GM12878 (cell line): ENCODE results near the gene RFX7. TPM values are rescaled to one million over a fixed set of nuclear protein-coding genes. Genes with fewer than 3 reads are reported as not detected.

Experiments used
- ATAC-seq: fragments of 200-7000 bp; cut with Tn5 transposase; 3 replicates; pipeline ENCODE4 v1.9.1; 2020; ENCODE audit warnings: mild to moderate bottlenecking, moderate library complexity
- BruUV-seq: library from RNA; stranded (reverse); fragments of 400-500 nt; replicated peaks from 2 replicates; lab custom pipeline; 2021; lab: Mats Ljungman, UMichigan
- CTCF ChIA-PET: fragments of 300-600 bp; sonication (Branson Sonifier 250); formaldehyde crosslinking; extraction: SDS; loops from one replicate; lab custom pipeline; 2021; ENCODE audit warnings: inconsistent platforms; lab: Yijun Ruan, JAX
- POLR2A ChIA-PET: fragments of 350-600 bp; formaldehyde crosslinking; extraction: SDS; loops from one replicate; lab custom pipeline; 2021; ENCODE audit warnings: inconsistent platforms; lab: Charles Lee
- RAD21 ChIA-PET: fragments of 300-600 bp; sonication (Branson Sonifier 250); formaldehyde crosslinking; loops from one replicate; lab custom pipeline; 2023; ENCODE audit warnings: antibody characterized with exemption; ENCODE audit not compliant: unreplicated experiment; lab: Charles Lee
- SMC1A ChIA-PET: fragments of 300-600 bp; sonication (Branson Sonifier 250); formaldehyde crosslinking; loops from one replicate; lab custom pipeline; 2023; ENCODE audit not compliant: unreplicated experiment, uncharacterized antibody; lab: Charles Lee
- DNase-seq: peaks from one replicate; pipeline ENCODE4 v3.0.0-alpha.2; 2011; ENCODE audit warnings: low read depth, low spot score
- FAIRE-seq: peaks from 3 replicates; lab custom pipeline; 2011; peaks lifted over from hg19 to GRCh38; lab: Jason Lieb, UNC
- H2AFZ ChIP-seq: 2 replicates; pipeline ENCODE4 v1.6.0; 2011; ENCODE audit warnings: low read depth, low read length, control low read depth; ENCODE audit not compliant: control insufficient read depth
- H3K27ac ChIP-seq: 2 replicates; pipeline ENCODE4 v1.5.1; 2011; ENCODE audit warnings: control low read depth; ENCODE audit not compliant: control insufficient read depth, insufficient read depth
- H3K27me3 ChIP-seq, 2 experiments: replicated peaks in 1 of 2; 2 replicates each; pipeline versions ENCODE4 v1.6.0 to v1.6.1; 2011; ENCODE audit warnings: low read length in 1 of 2; ENCODE audit not compliant: control insufficient read depth in 2 of 2, insufficient read depth in 2 of 2
- H3K36me3 ChIP-seq, 2 experiments: 2 replicates each; pipeline ENCODE4 v1.5.1; 2011; ENCODE audit warnings: low read length in 1 of 2; ENCODE audit not compliant: control insufficient read depth in 2 of 2, insufficient read depth in 2 of 2
- H3K4me1 ChIP-seq: 2 replicates; pipeline ENCODE4 v1.6.1; 2011; ENCODE audit warnings: mild to moderate bottlenecking, low read length, moderate library complexity, mixed read lengths; ENCODE audit not compliant: control insufficient read depth, insufficient read depth
- H3K4me2 ChIP-seq: 2 replicates; pipeline ENCODE4 v1.6.0; 2011; ENCODE audit warnings: control low read depth; ENCODE audit not compliant: control insufficient read depth, insufficient read depth
- H3K4me3 ChIP-seq: fragments of 200-600 bp; sonication (generic); 2 replicates; pipeline ENCODE4 v1.5.1; 2016
- H3K79me2 ChIP-seq: 2 replicates; pipeline ENCODE4 v1.6.0; 2011; ENCODE audit warnings: low read length; ENCODE audit not compliant: control insufficient read depth, insufficient read depth
- H3K9ac ChIP-seq: 2 replicates; pipeline ENCODE4 v1.8.0; 2011; ENCODE audit warnings: low read length, control low read depth, mixed read lengths; ENCODE audit not compliant: control insufficient read depth, insufficient read depth
- H3K9me3 ChIP-seq: replicated peaks from 3 replicates; pipeline ENCODE4 v1.5.1; 2011; ENCODE audit warnings: mild to moderate bottlenecking, low read length; ENCODE audit not compliant: control insufficient read depth, insufficient read depth
- H4K20me1 ChIP-seq: 2 replicates; pipeline ENCODE4 v1.6.0; 2011; ENCODE audit not compliant: control insufficient read depth, insufficient read depth
- ELK1 ChIP-seq: IDR thresholded peaks from 2 replicates; pipeline ENCODE4 v1.6.1; 2012; ENCODE audit warnings: low read depth, low read length, improper control_type of control experiment
- ESRRA ChIP-seq: IDR thresholded peaks from 2 replicates; pipeline ENCODE4 v1.6.1; 2012; ENCODE audit warnings: mild to moderate bottlenecking, low read length, improper control_type of control experiment
- FOXK2 ChIP-seq: fragments of 450-650 bp; IDR thresholded peaks from 2 replicates; pipeline ENCODE4 v1.6.1; 2017; ENCODE audit warnings: mild to moderate bottlenecking, moderate library complexity
- HDGF ChIP-seq: fragments of 450-650 bp; IDR thresholded peaks from 2 replicates; pipeline ENCODE4 v1.6.1; 2016; ENCODE audit warnings: antibody characterized with exemption
- HSF1 ChIP-seq: fragments of 150-350 bp; IDR thresholded peaks from 2 replicates; pipeline ENCODE4 v1.6.1; 2014; ENCODE audit warnings: mild to moderate bottlenecking, low read depth, low read length
- NFIC ChIP-seq: IDR thresholded peaks from 2 replicates; pipeline ENCODE4 v1.6.1; 2012; ENCODE audit warnings: low read depth, mild to moderate bottlenecking, inconsistent platforms, low read length, moderate library complexity
- NFXL1 ChIP-seq: fragments of 450-650 bp; IDR thresholded peaks from 2 replicates; pipeline ENCODE4 v1.6.1; 2017; ENCODE audit warnings: antibody characterized with exemption, mild to moderate bottlenecking, borderline replicate concordance
- POLR2A ChIP-seq: IDR thresholded peaks from 2 replicates; pipeline ENCODE4 v1.6.1; 2011; ENCODE audit warnings: low read depth, mild to moderate bottlenecking, low read length
- SREBF2 ChIP-seq: IDR thresholded peaks from 2 replicates; pipeline ENCODE4 v1.6.1; 2012; ENCODE audit warnings: mild to moderate bottlenecking, low read length
- TCF12 ChIP-seq: IDR thresholded peaks from 2 replicates; pipeline ENCODE4 v1.6.1; 2011; ENCODE audit warnings: low read depth, mild to moderate bottlenecking, low read length
- YY1 ChIP-seq: IDR thresholded peaks from 2 replicates; pipeline ENCODE4 v1.6.1; 2011; ENCODE audit warnings: low read depth, mild to moderate bottlenecking, low read length
- ZNF622 ChIP-seq: fragments of 450-650 bp; IDR thresholded peaks from 2 replicates; pipeline ENCODE4 v1.6.1; 2017; ENCODE audit warnings: mild to moderate bottlenecking, inconsistent platforms
- WGBS: methylation state at CpG from one replicate; pipeline ENCODE4 v1.1.6; 2016; ENCODE audit warnings: low lambda C conversion rate; ENCODE audit not compliant: insufficient replicate concordance, insufficient coverage; ENCODE audit errors: missing lambda C conversion rate; 5-methylcytosine and 5-hydroxymethylcytosine counted together
- in situ Hi-C: fragments of 300-500 bp; cut with MboI; formaldehyde crosslinking; loops from 9 replicates; pipeline ENCODE4 v1.14.3; 2018; ENCODE audit warnings: mixed read lengths
- intact Hi-C: fragments of 100-400 bp; cut with micrococcal nuclease; formaldehyde crosslinking; loops from one replicate; pipeline ENCODE4 v1.14.2; 2022; ENCODE audit not compliant: unreplicated experiment
- polyA plus RNA-seq, 11 experiments: library from polyadenylated mRNA; depleted of rRNA in 4 of 11; unstranded in 6 of 11; stranded (reverse) in 5 of 11; fragments of >200 nt; fragmentation: Nextera tagmentation in 4 of 11; fragmentation: Illumina TruSeq in 1 of 11; extraction: Ambion mirVana in 4 of 11; extraction: Trizol in 1 of 11; gene quantifications; 1 replicate in 1 of 11; 2 replicates in 10 of 11; pipeline versions ENCODE4 v1.2.1 to v1.2.3, GENCODE V29; 2011 to 2016; ENCODE audit warnings: inconsistent platforms in 2 of 11, missing spikeins in 2 of 11, low read depth in 1 of 11
- total RNA-seq, 4 experiments: library from RNA; depleted of rRNA in 3 of 4; stranded (reverse); fragments of >200 nt in 3 of 4; fragmentation: Illumina TruSeq in 1 of 4; extraction: Trizol in 1 of 4; gene quantifications; 2 replicates each; pipeline versions ENCODE4 v1.2.1 to v1.2.3, GENCODE V29; 2013 to 2021
- TF ChIP-seq, protein P1 (sequence below): IDR thresholded peaks from 2 replicates; pipeline ENCODE4 v1.6.1; 2012; ENCODE audit warnings: low read length, inconsistent platforms
- TF ChIP-seq, protein P2 (sequence below): fragments of 450-650 bp; conservative IDR thresholded peaks from 2 replicates; pipeline ENCODE4 v1.6.1; 2017; ENCODE audit warnings: mild to moderate bottlenecking, moderate library complexity

Gene RFX7
- total and polyA plus RNA-seq, 10 of the 15 experiments (the other 5 are each of a cell fraction or from before 2014, with no cell fraction given) = 3.2 to 31.4 (median 10.7) TPM

DNA sequence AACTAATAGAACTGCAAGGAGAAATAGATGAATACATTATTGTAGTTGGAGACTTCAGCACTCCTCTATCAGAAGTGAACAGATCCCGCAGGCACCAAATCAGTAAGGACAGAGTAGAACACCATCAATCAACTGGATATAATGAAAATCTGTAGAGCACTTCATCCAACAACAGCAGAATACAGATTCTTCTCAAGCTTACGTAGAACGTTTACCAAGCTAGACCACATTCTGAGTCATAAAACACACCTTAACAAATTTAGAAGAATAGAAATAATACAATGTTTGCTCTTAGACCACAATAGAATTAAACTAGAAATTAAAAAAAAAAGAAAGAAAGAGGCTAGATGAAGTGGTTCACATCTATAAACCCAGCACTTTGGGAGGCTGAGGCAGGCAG is 179.5 kb downstream of the RFX7 start:
- no peaks in the 10 kb centered on the region for H3K27me3 ChIP-seq
- H3K27ac ChIP-seq = no peak overlapping the region
- no peaks in the 10 kb centered on the region for H3K36me3 ChIP-seq
- H3K79me2 ChIP-seq = no peaks in the 10 kb centered on the region
- ChIA-PET RAD21 (no interaction called here), CTCF (interaction anchor here (0.6 kb wide), 1 partner anchor 163 kb away, joined by 3 read pairs; no protein-coding TSS in a partner anchor), POLR2A (no interaction called here), SMC1A (interaction anchor here (0.8 kb wide), 1 partner anchor 187 kb away, joined by 3 read pairs; no protein-coding TSS in a partner anchor)
- in situ Hi-C loops (no loop called here), intact Hi-C loops (no loop called here)
- no peak overlapping the region for H3K4me2 ChIP-seq
- FAIRE-seq = no peak
- no peak overlapping the region for H3K9ac ChIP-seq
- no peak for ATAC-seq
- no peaks in the 10 kb centered on the region for H3K4me1 ChIP-seq
- no peak for TF ChIP-seq YY1
- TF ChIP-seq HDGF = no peak
- no peak for TF ChIP-seq ZNF622
- no peak for TF ChIP-seq NFXL1
- TF ChIP-seq ELK1 = no peak
- no peak overlapping the region for H2AFZ ChIP-seq
- H4K20me1 ChIP-seq = no peaks in the 10 kb centered on the region
- H3K4me3 ChIP-seq = no peak overlapping the region
- DNase-seq = no peak
- 51% methylated on average over 3 of the region's 3 CpGs for WGBS
- BruUV-seq = no TSS peak
- H3K9me3 ChIP-seq = no peaks in the 10 kb centered on the region

DNA sequence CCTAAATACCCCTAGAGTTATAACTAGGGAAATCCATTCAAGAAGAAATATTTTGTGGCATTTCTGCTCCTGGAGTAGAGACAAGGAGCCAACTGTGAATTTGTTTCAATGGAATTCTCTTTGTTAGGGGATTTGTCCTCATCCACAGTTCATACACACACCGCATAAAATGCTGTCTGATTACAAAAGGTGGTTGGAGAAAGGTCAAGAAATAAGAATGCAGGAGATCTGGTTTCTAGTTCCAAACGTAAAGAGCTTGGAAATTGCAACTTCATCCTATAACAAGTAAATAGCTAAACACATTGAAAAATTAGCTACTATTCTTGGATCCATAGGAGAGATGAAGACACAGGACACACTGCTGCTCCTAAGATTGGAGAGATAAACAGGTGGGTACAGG is 184.0 kb downstream of the RFX7 start:
- no peaks in the 10 kb centered on the region for H3K36me3 ChIP-seq
- POLR2A ChIA-PET = no interaction called here
- BruUV-seq = no TSS peak
- H3K4me2 ChIP-seq = no peak overlapping the region
- H3K9me3 ChIP-seq = no peaks in the 10 kb centered on the region
- H3K27me3 ChIP-seq = no peaks in the 10 kb centered on the region
- RAD21 ChIA-PET = no interaction called here
- DNase-seq (no peak), FAIRE-seq (no peak), ATAC-seq (no peak)
- no peaks in the 10 kb centered on the region for H3K79me2 ChIP-seq
- in situ Hi-C loops (no loop called here), intact Hi-C loops (loop anchor here (10.0 kb wide), 1 partner anchor 415 kb away; no protein-coding TSS in a partner anchor)
- H3K4me1 ChIP-seq = no peaks in the 10 kb centered on the region
- H3K4me3 ChIP-seq = no peak overlapping the region
- no peak overlapping the region for H3K9ac ChIP-seq
- 40% methylated on average over 2 of the region's 2 CpGs for WGBS
- no peak overlapping the region for H2AFZ ChIP-seq
- SMC1A ChIA-PET = interaction anchor here (0.9 kb wide), 1 partner anchor 85 kb away, joined by 4 read pairs; no protein-coding TSS in a partner anchor
- CTCF ChIA-PET = no interaction called here
- no peaks in the 10 kb centered on the region for H4K20me1 ChIP-seq
- no peak overlapping the region for H3K27ac ChIP-seq
- TF ChIP-seq ESRRA = no peak
- no peak for TF ChIP-seq NFIC
- TF ChIP-seq POLR2A = no peak
- no peak for TF ChIP-seq FOXK2
- no peak for TF ChIP-seq TCF12
- TF ChIP-seq, protein P1, sequence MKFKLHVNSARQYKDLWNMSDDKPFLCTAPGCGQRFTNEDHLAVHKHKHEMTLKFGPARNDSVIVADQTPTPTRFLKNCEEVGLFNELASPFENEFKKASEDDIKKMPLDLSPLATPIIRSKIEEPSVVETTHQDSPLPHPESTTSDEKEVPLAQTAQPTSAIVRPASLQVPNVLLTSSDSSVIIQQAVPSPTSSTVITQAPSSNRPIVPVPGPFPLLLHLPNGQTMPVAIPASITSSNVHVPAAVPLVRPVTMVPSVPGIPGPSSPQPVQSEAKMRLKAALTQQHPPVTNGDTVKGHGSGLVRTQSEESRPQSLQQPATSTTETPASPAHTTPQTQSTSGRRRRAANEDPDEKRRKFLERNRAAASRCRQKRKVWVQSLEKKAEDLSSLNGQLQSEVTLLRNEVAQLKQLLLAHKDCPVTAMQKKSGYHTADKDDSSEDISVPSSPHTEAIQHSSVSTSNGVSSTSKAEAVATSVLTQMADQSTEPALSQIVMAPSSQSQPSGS = no peak
- no peak for TF ChIP-seq HSF1
- no peak for TF ChIP-seq SREBF2
- TF ChIP-seq, protein P2, sequence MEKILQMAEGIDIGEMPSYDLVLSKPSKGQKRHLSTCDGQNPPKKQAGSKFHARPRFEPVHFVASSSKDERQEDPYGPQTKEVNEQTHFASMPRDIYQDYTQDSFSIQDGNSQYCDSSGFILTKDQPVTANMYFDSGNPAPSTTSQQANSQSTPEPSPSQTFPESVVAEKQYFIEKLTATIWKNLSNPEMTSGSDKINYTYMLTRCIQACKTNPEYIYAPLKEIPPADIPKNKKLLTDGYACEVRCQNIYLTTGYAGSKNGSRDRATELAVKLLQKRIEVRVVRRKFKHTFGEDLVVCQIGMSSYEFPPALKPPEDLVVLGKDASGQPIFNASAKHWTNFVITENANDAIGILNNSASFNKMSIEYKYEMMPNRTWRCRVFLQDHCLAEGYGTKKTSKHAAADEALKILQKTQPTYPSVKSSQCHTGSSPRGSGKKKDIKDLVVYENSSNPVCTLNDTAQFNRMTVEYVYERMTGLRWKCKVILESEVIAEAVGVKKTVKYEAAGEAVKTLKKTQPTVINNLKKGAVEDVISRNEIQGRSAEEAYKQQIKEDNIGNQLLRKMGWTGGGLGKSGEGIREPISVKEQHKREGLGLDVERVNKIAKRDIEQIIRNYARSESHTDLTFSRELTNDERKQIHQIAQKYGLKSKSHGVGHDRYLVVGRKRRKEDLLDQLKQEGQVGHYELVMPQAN = no peak
